Measurements from ENCODE around the gene HES3.

DNA sequence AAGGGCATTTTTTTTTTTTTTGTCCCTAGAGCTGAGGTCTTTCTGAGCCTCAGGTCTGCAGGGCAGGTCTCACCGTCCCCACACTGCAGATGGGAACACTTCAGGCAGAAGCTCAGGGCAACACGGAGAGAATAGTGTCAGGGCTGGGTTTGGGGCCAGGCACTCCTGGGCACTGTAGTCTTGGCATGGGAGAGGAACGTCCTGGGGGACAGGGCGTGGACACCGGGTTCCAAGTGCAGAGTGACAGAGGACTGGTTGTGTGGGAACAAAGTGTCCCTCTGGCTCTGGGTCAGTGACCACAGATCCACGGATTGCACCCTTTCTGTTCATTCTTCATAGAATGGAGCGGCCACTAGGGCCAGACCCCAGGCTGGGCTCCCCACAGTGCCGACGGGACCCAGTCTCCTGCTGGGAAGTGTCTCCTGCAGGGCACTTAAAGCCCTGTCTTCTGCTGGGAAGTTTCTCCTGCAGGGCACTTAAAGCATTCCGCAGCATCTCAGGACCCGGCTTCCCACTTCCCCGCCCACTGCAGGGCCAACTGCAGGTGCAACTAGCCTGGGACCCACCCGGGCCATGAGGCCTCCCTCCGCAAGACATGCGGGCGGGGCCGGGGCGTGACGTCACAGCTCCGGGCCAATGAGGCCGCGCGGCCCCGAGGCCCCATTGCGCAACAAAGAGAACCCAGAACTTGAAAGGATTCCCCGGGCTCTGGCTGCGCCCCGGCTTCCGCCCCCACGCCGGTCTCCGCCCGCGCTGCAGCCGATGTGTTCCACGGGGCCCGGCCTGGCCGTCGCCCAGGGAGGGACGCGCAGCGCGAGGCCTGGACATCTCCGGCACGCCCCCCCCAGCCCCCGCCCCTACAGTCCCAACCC, 15.7 kb downstream of the HES3 start:
- TF ChIP-seq, protein P1, sequence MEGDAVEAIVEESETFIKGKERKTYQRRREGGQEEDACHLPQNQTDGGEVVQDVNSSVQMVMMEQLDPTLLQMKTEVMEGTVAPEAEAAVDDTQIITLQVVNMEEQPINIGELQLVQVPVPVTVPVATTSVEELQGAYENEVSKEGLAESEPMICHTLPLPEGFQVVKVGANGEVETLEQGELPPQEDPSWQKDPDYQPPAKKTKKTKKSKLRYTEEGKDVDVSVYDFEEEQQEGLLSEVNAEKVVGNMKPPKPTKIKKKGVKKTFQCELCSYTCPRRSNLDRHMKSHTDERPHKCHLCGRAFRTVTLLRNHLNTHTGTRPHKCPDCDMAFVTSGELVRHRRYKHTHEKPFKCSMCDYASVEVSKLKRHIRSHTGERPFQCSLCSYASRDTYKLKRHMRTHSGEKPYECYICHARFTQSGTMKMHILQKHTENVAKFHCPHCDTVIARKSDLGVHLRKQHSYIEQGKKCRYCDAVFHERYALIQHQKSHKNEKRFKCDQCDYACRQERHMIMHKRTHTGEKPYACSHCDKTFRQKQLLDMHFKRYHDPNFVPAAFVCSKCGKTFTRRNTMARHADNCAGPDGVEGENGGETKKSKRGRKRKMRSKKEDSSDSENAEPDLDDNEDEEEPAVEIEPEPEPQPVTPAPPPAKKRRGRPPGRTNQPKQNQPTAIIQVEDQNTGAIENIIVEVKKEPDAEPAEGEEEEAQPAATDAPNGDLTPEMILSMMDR (IDR thresholded peaks at IDR 0.05) = no peak
- no peak for TF ChIP-seq POLR2A (IDR thresholded peaks at IDR 0.05)
